H1 (cell line): ENCODE measurements around the gene USB1.

Experiments
- CEBPB ChIP-seq: IDR thresholded peaks from 2 replicates; pipeline ENCODE4 v1.6.1; 2012; ENCODE audit warnings: low read depth, low read length
- EZH2 ChIP-seq: fragments of 200-600 bp; sonication (generic); IDR thresholded peaks from 2 replicates; pipeline ENCODE4 v1.7.1; 2012; ENCODE audit warnings: low read depth, mild to moderate bottlenecking, moderate library complexity, low read length, inconsistent platforms; ENCODE audit not compliant: severe bottlenecking
- JUN ChIP-seq: IDR thresholded peaks from 2 replicates; pipeline ENCODE4 v1.6.1; 2011; ENCODE audit warnings: low read depth, mild to moderate bottlenecking, improper control_type of control experiment, low read length
- KDM5A ChIP-seq: fragments of 200-600 bp; IDR thresholded peaks from 2 replicates; pipeline ENCODE4 v1.7.1; 2012; ENCODE audit warnings: mild to moderate bottlenecking, low read length, inconsistent platforms, mixed read lengths
- MAFK ChIP-seq: IDR thresholded peaks from 2 replicates; pipeline ENCODE4 v1.6.1; 2012; ENCODE audit warnings: low read depth, mild to moderate bottlenecking, improper control_type of control experiment, low read length
- TAF1 ChIP-seq: IDR thresholded peaks from 2 replicates; pipeline ENCODE4 v1.6.1; 2011; ENCODE audit warnings: mild to moderate bottlenecking, low read depth, low read length
- TF ChIP-seq, protein P1 (sequence below), 3 experiments: IDR thresholded peaks; 1 replicate in 2 of 3; 2 replicates in 1 of 3; pipeline versions ENCODE4 v1.5.1 to v1.6.1; 2011; ENCODE audit warnings: low read length in 3 of 3, mild to moderate bottlenecking in 3 of 3, inconsistent platforms in 2 of 3, low read depth in 1 of 3, moderate library complexity in 1 of 3; ENCODE audit not compliant: insufficient read depth in 1 of 3; ENCODE audit errors: control extremely low read depth in 1 of 3
- TF ChIP-seq, protein P2 (sequence below): IDR thresholded peaks from 2 replicates; pipeline ENCODE4 v1.6.1; 2012; ENCODE audit warnings: inconsistent platforms

DNA sequence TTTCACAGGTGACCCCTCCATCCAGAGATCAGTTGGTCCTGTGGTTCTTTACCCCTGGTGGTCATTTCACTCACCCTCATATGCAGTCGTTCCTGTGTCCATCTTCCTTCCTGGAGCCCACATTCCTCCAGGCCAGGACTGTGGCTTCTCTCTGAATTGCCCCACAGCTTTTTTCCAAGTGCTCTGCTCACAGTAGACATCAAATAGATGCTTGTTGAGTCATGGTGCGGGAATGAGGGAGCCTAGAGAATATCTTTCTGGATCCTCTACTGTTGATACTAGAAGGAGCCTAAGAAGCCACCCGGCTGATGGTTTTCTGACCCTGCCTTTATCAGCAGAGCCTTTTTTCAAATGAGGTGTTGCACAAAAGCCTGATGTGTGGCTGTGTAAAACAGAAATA lies 10.4 kb downstream of the USB1 start:
- TF ChIP-seq, protein P1, sequence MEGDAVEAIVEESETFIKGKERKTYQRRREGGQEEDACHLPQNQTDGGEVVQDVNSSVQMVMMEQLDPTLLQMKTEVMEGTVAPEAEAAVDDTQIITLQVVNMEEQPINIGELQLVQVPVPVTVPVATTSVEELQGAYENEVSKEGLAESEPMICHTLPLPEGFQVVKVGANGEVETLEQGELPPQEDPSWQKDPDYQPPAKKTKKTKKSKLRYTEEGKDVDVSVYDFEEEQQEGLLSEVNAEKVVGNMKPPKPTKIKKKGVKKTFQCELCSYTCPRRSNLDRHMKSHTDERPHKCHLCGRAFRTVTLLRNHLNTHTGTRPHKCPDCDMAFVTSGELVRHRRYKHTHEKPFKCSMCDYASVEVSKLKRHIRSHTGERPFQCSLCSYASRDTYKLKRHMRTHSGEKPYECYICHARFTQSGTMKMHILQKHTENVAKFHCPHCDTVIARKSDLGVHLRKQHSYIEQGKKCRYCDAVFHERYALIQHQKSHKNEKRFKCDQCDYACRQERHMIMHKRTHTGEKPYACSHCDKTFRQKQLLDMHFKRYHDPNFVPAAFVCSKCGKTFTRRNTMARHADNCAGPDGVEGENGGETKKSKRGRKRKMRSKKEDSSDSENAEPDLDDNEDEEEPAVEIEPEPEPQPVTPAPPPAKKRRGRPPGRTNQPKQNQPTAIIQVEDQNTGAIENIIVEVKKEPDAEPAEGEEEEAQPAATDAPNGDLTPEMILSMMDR (IDR thresholded peaks at IDR 0.05; ENCODE audit: control extremely low read depth in 1 of 3, insufficient read depth in 1 of 3, low read depth in 1 of 3, low read length in 3 of 3): no peak
- TF ChIP-seq MAFK: no peak
- no peak for TF ChIP-seq KDM5A
- no peak for TF ChIP-seq TAF1
- TF ChIP-seq, protein P2, sequence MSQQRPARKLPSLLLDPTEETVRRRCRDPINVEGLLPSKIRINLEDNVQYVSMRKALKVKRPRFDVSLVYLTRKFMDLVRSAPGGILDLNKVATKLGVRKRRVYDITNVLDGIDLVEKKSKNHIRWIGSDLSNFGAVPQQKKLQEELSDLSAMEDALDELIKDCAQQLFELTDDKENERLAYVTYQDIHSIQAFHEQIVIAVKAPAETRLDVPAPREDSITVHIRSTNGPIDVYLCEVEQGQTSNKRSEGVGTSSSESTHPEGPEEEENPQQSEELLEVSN: no peak
- no peak for TF ChIP-seq JUN
- TF ChIP-seq EZH2: no peak
- no peak for TF ChIP-seq CEBPB
